HG03520 (cell line): ENCODE data around the gene MAPKAPK5.
"Not testable (repeated sequence)": the region's sequence is repeated elsewhere in the genome, so short reads cannot be mapped to it uniquely, and the experiment has no call there.

Source experiments
- ATAC-seq: cut with Tn5 transposase; IDR thresholded peaks from one replicate; pipeline ENCODE4 v1.9.1; 2021; ENCODE audit warnings: mild to moderate bottlenecking, moderate library complexity; ENCODE audit not compliant: unreplicated experiment

Gene MAPKAPK5

DNA sequence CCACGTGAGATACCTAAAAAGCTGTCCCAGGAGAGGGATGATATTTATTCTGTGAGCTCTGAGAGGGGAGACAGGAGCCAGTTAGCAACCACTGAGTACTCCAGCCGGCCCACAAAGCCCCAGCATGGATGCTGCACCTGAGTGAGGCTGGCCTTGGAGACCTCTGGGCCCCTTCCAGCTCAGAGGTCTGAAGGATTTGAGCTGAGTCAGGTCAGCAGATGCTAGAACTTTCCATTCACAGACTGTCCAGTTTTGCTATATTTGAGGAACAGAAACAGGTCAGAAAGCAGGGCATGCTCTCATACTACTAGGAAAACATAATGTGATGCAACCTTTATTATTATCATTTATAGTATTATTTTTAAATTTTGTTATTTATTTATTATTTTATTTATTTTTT, 15.0 kb upstream of the MAPKAPK5 start:
- no peak for ATAC-seq

- ATAC-seq = no peak
Observed at GRCh38 chr12:111827907-111828306, 14.1 kb upstream of the MAPKAPK5 start.

- ATAC-seq = no peak
Observed at GRCh38 chr12:111828338-111828979, 13.6 kb upstream of the MAPKAPK5 start.

GRCh38 chr12:111829635-111830034, 12.4 kb upstream of the MAPKAPK5 start:
- not testable (repeated sequence) for ATAC-seq

DNA sequence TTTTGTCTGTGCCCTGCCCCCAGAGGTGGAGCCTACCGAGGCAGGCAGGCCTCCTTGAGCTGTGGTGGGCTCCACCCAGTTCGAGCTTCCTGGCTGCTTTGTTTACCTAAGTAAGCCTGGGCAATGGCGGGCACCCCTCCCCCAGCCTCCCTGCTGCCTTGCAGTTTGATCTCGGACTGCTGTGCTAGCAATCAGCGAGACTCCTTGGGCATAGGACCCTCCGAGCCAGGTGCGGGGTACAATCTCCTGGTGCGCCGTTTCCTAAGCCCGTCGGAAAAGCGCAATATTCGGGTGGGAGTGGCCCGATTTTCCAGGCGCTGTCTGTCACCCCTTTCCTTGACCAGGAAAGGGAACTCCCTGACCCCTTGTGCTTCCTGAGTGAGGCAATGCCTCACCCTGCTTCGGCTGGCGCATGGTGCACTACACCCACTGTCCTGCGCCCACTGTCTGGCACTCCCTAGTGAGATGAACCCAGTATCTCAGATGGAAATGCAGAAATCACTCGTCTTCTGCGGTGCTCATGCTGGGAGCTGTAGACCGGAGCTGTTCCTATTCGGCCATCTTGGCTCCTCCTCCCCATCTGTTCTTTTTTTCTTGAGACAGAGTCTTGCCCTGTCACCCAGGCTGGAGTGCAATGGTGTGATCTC, 7.2 kb upstream of the MAPKAPK5 start:
- not testable (repeated sequence) for ATAC-seq

DNA sequence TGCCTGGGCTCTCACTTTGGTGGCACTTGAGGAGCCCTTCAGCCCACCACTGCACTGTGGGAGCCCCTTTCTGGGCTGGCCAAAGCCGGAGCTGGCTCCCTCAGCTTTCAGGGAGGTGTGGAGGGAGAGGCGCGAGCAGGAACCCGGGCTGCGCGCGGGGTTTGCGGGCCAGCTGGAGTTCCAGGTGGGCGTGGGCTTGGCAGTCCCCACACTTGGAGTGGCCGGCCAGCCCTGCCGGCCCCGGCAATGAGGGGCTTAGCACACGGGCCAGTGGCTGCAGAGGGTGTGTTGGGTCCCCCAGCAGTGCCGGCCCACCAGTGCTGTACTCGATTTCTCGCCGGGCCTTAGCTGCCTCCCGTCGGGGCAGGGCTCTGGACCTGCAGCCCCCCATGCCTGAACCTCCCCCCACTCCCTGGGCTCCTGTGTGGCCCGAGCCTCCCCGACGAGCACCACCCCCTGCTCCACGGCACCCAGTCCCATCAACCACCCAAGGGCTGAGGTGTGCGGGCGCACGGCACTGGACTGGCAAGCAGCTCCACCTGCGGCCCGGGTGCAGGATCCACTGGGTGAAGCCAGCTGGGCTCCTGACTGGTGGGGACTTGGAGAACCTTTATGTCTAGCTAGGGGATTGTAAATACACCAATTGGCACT, 6.4 kb upstream of the MAPKAPK5 start:
- not testable (repeated sequence) for ATAC-seq

- no peak for ATAC-seq
Observed at GRCh38 chr12:111838353-111838752, 3.7 kb upstream of the MAPKAPK5 start.

GRCh38 chr12:111840807-111841206, 1.2 kb upstream of the MAPKAPK5 start:
- no peak for ATAC-seq

DNA sequence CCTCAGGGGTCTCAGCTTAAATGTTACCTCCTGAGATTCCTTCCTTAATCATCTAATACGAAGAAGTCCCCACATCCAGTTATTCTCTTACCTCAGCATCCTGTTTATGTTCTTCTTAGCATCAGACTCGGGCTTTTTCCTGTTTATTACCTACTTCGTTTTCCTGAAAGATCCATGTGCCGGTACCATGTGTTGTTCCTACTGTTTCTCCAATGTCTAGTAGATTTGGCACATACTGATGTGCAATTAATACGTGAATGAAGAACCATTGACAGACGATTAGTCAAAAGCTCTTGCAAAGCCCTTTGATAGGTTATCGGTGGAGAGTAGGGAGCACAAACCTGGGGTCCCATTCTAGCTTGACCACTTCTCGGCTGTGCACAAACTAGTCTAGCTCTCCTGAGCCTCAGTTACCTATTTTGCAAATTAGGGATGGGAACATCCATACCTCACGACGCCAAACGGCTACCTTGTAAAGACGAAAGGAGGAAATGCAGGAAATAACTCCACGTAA, 735 bp upstream of the MAPKAPK5 start:
- no peak for ATAC-seq

DNA sequence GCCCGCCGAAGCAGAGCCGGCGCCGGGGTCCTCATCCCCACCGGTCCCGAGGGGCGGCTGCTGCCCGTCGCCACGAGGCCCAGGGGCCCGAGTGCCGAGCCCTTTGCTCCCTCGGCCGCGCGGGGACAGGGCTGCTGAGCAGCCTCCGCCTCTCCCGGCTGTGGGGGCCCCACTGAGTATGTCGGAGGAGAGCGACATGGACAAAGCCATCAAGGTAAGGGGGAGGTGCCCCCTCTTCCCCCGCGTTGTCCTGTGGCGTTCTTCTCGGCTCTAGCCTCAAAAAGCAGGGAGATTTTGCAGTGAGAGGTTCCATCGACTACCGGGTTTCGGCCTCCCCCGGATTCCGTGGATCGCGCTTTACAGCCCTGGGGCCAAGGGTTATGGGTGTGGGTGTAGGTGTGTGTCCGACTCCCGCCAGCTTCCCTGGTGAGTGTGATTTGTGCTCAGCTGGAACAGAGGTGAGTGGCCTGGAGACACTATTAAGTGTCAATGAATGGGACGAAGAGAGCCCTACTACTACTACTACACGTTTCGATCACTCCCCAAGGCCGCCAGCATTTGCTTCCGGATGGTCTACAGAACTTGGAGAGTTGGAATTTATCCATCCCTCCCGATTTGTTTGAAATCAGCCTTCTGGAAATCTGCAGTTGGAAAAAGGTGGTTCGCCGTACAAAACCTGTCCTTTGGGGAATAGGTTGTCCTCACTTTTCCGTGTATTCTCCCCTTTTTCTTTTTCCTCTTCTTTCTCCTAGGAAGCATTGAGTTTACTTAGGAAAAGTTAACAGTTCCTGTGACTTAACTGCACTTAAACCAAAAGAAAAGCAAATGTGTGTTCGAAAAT, 748 bp downstream of the MAPKAPK5 start:
- peak; percentile 22 for ATAC-seq

GRCh38 chr12:111846016-111846415, 4.0 kb downstream of the MAPKAPK5 start:
- ATAC-seq = no peak

- no peak for ATAC-seq
Observed at GRCh38 chr12:111850526-111850925, 8.5 kb downstream of the MAPKAPK5 start.

DNA sequence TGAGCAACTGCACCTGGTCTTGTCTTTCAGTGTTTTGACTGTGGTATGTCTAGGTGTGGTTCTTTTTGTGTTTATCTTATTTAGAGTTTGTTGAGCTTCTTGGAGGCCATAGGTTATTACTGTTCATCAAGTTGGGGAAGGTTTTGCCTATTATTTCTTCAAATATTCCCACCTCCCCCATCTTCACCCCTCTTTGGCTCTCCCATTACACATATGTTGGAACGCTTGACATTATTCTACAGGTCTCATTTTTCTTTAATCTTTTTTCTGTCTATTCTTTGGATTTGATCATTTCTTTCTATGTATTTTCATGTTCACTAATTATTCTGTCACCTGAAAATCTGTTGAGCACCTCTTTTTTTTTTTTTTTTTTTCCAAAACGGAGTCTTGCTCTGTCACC, 16.2 kb downstream of the MAPKAPK5 start:
- ATAC-seq = no peak

GRCh38 chr12:111858778-111859177, 16.8 kb downstream of the MAPKAPK5 start:
- no peak for ATAC-seq

GRCh38 chr12:111864913-111865312, 22.9 kb downstream of the MAPKAPK5 start:
- ATAC-seq = no peak

- ATAC-seq = no peak
Observed at GRCh38 chr12:111867531-111867930, 25.5 kb downstream of the MAPKAPK5 start.

DNA sequence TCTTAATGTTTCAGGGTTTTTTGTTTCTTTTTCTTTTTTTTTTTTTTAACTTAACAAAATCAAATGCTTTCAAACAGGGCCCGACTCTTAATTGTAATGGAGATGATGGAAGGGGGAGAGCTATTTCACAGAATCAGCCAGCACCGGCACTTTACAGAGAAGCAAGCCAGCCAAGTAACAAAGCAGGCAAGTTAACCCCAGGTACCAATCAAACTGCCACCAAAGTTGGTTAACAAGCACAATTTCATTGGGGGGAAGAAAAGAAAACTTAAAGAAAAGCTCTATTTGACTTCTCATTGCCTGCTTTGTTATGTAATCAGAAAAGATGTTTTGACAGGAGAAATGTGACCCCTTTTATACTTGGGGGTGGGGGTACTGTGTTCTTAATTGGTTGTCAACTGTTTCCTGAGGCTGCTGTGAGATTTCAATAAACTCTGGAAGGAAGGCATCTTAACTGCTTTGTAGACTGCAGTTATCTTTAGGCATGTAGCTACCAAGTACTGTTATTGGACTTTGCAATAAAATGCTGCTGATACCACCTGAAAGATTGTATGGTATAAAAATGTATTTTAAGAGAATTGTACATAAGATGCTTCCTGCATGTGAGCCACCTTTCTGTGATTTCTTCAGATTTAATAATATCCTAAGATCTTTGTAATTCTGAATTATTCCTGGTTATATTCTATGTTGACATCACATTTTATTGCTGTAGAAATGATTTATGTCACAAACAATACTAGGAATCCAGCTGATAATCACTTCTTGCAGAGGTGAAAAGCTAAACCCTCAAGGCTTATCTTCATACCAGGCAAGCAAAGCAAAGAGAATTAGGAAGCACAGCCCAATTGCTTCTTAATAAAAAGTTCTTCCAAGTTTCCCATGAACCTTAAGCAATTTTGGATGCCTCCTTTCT, 26.9 kb downstream of the MAPKAPK5 start:
- ATAC-seq = no peak

GRCh38 chr12:111869671-111870070, 27.6 kb downstream of the MAPKAPK5 start:
- no peak for ATAC-seq

GRCh38 chr12:111870216-111870615, 28.2 kb downstream of the MAPKAPK5 start:
- ATAC-seq = no peak

- ATAC-seq = no peak
Observed at GRCh38 chr12:111870706-111871105, 28.7 kb downstream of the MAPKAPK5 start.
